Ishikawa (cell line): Measurements from ENCODE around the gene PIK3R4.

Experiments
- CEBPB ChIP-seq: IDR thresholded peaks from 2 replicates; pipeline ENCODE4 v1.6.1; 2012
- CREB1 ChIP-seq: IDR thresholded peaks from 2 replicates; pipeline ENCODE4 v1.6.1; 2012; ENCODE audit warnings: low read depth
- EGR1 ChIP-seq: IDR thresholded peaks from 2 replicates; pipeline ENCODE4 v1.6.1; 2012
- EP300 ChIP-seq: IDR thresholded peaks from 2 replicates; pipeline ENCODE4 v1.6.1; 2012; ENCODE audit warnings: borderline replicate concordance
- FOXM1 ChIP-seq: IDR thresholded peaks from 2 replicates; pipeline ENCODE4 v1.6.1; 2012; ENCODE audit warnings: low read depth, borderline replicate concordance
- NFIC ChIP-seq: IDR thresholded peaks from 2 replicates; pipeline ENCODE4 v1.6.1; 2012
- RAD21 ChIP-seq: IDR thresholded peaks from 2 replicates; pipeline ENCODE4 v1.6.1; 2012; ENCODE audit warnings: low read depth
- TAF1 ChIP-seq: IDR thresholded peaks from 2 replicates; pipeline ENCODE4 v1.6.1; 2012; ENCODE audit warnings: low read depth, mild to moderate bottlenecking
- TCF12 ChIP-seq: IDR thresholded peaks from 2 replicates; pipeline ENCODE4 v1.6.1; 2012; ENCODE audit warnings: low read depth
- TEAD4 ChIP-seq: IDR thresholded peaks from 2 replicates; pipeline ENCODE4 v1.6.1; 2012
- YY1 ChIP-seq: IDR thresholded peaks from 2 replicates; pipeline ENCODE4 v1.6.1; 2012; ENCODE audit warnings: low read depth
- ZBTB7A ChIP-seq: IDR thresholded peaks from 2 replicates; pipeline ENCODE4 v1.6.1; 2012; ENCODE audit warnings: low read depth
- TF ChIP-seq, protein P1 (sequence below): IDR thresholded peaks from 2 replicates; pipeline ENCODE4 v1.6.1; 2012
- TF ChIP-seq, protein P2 (sequence below): IDR thresholded peaks from 2 replicates; pipeline ENCODE4 v1.6.1; 2012
- TF ChIP-seq, protein P3 (sequence below): IDR thresholded peaks from 2 replicates; pipeline ENCODE4 v1.6.1; 2012; ENCODE audit warnings: low read depth, mild to moderate bottlenecking

Gene PIK3R4

DNA sequence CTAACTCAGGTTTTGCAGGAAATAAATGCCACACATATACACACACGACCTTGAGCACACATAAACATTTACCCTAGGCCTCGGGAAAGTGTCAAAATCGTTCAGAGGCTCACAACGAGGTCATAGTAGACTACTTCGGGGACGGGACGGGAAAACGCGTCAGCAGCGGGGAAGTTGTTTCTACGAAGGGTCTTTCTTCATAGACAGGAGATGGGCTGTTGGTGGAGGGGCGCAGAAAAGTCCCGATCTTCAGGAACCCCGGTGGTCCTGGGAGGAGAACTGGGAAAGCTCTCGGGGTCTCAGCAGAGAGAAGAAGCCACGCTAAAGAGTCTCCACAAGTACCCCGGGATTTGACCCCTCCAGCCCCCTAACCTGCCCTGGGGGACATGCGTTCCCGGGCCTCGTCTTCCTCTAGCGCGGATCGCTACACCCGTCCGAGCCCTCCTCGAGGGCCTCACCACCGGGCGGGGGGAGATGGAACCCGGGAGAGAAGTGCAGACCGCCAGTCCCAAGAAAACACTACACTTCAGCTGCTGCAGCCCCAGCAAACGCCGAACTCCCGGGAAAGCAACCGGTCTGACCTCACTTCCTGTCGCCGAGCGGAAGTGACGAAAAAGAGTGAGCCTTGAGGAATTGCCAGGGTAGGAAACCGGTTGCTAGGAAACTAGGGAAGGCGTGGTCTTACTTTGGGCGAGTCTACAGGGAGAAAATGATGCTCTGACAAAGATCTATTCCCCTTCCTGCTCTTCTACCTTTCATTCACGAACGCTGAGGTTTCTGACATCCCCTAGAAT, at the start of gene PIK3R4:
PIK3R4 (minus strand) TSS at position 584 of the 794 bp plus-strand sequence. CDS start 1,611 bp downstream, outside the sequence.
- TF ChIP-seq RAD21 (no peak), CREB1 (peak; percentile 97), YY1 (no peak), TAF1 (peak; percentile 77)
- TF ChIP-seq, protein P1, sequence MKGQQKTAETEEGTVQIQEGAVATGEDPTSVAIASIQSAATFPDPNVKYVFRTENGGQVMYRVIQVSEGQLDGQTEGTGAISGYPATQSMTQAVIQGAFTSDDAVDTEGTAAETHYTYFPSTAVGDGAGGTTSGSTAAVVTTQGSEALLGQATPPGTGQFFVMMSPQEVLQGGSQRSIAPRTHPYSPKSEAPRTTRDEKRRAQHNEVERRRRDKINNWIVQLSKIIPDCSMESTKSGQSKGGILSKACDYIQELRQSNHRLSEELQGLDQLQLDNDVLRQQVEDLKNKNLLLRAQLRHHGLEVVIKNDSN: no peak
- TF ChIP-seq, protein P2, sequence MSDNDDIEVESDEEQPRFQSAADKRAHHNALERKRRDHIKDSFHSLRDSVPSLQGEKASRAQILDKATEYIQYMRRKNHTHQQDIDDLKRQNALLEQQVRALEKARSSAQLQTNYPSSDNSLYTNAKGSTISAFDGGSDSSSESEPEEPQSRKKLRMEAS: 0 out of 2 replicates have a peak, but pooled peaks have one; percentile 21

DNA sequence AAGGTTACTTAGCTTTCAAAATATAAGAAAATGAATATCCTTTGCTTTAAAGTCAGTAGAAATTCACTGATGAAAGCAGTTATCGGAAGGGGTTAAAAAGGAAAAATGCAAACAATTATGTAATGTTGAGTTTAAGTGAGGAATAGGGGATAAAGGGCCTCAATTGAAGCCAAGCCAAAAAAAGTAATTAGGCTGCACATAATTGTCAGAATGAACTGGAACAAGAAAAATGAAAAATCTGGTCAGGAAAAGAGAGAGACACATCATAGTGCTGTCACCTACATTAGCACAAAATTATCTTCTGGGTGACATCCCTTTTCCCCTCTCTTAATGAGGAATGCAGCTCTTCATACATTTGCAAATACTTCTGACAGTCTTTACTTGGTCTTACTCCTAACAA, 48.8 kb upstream of the PIK3R4 start:
- TF ChIP-seq TEAD4 (no peak), CEBPB (no peak), NFIC (no peak), TAF1 (no peak), TCF12 (no peak), YY1 (no peak)
- TF ChIP-seq, protein P3, sequence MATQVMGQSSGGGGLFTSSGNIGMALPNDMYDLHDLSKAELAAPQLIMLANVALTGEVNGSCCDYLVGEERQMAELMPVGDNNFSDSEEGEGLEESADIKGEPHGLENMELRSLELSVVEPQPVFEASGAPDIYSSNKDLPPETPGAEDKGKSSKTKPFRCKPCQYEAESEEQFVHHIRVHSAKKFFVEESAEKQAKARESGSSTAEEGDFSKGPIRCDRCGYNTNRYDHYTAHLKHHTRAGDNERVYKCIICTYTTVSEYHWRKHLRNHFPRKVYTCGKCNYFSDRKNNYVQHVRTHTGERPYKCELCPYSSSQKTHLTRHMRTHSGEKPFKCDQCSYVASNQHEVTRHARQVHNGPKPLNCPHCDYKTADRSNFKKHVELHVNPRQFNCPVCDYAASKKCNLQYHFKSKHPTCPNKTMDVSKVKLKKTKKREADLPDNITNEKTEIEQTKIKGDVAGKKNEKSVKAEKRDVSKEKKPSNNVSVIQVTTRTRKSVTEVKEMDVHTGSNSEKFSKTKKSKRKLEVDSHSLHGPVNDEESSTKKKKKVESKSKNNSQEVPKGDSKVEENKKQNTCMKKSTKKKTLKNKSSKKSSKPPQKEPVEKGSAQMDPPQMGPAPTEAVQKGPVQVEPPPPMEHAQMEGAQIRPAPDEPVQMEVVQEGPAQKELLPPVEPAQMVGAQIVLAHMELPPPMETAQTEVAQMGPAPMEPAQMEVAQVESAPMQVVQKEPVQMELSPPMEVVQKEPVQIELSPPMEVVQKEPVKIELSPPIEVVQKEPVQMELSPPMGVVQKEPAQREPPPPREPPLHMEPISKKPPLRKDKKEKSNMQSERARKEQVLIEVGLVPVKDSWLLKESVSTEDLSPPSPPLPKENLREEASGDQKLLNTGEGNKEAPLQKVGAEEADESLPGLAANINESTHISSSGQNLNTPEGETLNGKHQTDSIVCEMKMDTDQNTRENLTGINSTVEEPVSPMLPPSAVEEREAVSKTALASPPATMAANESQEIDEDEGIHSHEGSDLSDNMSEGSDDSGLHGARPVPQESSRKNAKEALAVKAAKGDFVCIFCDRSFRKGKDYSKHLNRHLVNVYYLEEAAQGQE: no peak

DNA sequence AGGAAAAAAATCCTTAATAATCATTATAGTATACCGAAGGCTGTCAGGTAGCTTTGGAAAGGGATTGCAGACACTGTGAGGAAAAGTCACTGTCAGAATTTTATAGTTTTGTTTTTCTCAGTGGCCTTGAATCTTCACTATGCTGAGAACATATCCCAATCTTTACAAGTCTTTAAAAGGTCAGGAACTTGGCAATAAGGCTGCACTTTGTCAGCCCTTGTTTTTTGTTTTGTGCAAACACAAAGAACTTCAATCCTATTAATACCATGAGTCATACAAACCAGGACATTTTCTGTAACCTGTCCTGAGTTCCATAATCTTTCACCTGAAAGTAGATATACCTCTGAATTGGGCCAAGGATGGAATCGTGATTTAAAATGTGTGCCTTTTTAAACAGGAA, 45.6 kb upstream of the PIK3R4 start:
- no peak for TF ChIP-seq EGR1
- TF ChIP-seq EP300: no peak
- no peak for TF ChIP-seq TAF1
- TF ChIP-seq CREB1: no peak
- TF ChIP-seq, protein P2: no peak
- TF ChIP-seq, protein P3: no peak

DNA sequence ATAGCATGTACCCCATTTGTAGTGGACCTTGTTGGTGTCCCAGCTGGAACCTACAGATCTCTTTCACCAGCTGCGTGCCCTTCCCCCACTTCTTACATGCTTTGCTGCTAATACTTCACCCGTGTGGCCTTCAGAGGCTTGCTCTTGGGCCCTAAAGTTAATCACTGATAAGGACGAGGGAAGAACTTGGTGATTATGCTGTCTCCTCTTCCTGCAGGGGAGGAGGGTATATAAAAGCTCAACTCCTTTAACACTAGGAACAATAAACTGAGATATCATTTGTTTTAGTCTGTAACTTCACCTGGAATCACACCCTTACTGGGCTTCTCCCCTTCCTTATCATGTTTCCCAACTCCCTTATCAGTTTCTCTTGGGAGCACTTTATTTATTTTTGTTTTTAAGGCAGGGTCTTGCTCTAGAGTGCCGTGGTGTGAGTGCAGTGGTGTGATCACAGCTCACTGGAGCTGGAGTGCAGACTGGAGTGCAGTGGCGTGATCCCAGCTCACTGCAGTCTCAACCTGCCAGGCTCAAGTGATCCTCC, 43.2 kb upstream of the PIK3R4 start:
- TF ChIP-seq ZBTB7A: no peak
- TF ChIP-seq RAD21: no peak
- no peak for TF ChIP-seq EGR1

DNA sequence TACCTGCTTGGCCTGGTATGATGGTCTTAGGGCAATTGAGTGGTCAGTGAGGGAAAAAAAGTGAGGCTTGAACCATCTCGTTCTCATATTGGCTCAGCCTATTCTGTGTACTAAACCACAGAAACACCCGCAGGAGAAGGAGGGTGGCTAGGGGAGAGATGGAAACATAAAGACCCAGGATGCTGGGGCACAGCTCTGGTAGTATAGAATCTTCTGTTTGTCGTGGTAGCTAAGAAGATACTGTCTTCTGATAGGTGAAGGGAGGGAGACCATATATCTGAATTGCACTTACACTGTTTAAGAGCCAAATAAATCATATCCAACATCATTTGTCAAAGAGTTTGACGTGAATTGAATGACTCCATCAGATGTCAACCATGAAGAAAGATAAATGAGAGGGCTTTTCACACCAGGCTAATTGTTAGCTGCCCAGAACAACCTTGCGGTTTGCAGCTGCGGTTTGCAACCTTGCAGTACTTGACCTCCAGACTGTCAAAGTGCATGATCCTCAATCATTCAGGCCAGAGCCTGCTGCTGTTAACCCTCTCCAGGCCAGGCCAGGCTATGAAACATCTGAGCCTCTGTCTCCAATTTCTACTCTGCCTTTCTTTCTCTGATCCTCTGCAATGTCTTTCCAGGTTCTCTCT, 40.9 kb upstream of the PIK3R4 start:
- TF ChIP-seq EP300: peak; percentile 36; the same call in 1 of the 2 replicates
- TF ChIP-seq, protein P1: no peak

DNA sequence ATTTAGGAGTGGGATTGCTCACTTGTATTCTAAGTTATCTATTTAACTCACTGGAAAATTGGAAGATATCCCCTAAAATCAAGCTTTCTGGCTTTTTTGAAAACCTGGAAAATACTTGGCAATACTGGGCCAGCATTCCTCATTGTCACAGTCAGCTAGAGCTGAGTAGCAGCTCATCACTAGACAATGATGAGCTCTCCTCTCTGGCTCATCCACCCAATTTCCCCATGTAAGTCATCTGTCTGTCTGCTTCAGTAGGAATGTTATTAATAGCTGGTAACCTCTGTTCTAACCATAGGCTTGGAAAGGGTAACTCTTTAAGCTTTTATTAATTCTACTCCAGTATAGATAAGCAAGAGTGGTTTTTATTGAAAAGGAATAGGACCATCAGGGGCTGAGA, 39.7 kb upstream of the PIK3R4 start:
- TF ChIP-seq TCF12 (no peak), NFIC (no peak), FOXM1 (no peak), ZBTB7A (no peak), YY1 (no peak), CEBPB (no peak), TEAD4 (no peak), RAD21 (no peak), EGR1 (no peak), TAF1 (no peak), CREB1 (no peak), EP300 (no peak)
- TF ChIP-seq, protein P3: no peak
- TF ChIP-seq, protein P2: no peak
- TF ChIP-seq, protein P1: no peak
